NB4 (cell line): ENCODE measurements around the gene MMP2.

Source experiments
- DNase-seq: peaks from one replicate; pipeline ENCODE4 v3.0.0; 2010; ENCODE audit warnings: low read depth
- H3K4me3 ChIP-seq: one replicate; pipeline ENCODE4 v1.5.1; 2011; ENCODE audit warnings: mild to moderate bottlenecking, low read depth, low read length, moderate library complexity
- MYC ChIP-seq: IDR thresholded peaks from 2 replicates; pipeline ENCODE4 v1.6.1; 2011; ENCODE audit warnings: low read depth, low read length
- POLR2A ChIP-seq: IDR thresholded peaks from 2 replicates; pipeline ENCODE4 v1.6.1; 2011; ENCODE audit warnings: mild to moderate bottlenecking; ENCODE audit not compliant: insufficient read length; ENCODE audit errors: extremely low read depth
- TF ChIP-seq, protein P1 (sequence below): IDR thresholded peaks from one replicate; pipeline ENCODE4 v1.5.1; 2012; ENCODE audit warnings: low read depth, low read length
- TF ChIP-seq, protein P2 (sequence below): IDR thresholded peaks from 2 replicates; pipeline ENCODE4 v1.6.1; 2011; ENCODE audit warnings: low read depth, low read length

MMP2 gene

DNA sequence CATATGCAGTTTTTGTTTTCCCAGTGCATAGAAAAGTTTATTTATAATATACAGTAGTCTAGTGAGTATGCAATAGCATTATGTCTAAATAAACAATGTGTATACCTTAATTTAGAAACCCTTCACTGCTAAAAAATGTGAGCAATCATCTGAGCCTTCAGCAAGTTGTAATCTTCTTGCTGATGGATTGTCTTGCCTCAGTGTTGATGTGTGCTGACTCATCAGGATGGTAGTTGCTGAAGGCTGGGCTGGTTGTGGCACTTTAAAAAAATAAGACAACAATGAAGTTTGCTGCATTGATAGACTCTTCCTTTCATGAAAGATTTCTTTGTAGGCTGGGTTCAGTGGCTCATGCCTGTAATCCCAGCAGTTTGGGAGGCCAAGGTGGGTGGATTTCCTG, 73.6 kb downstream of the MMP2 start:
- no peak for DNase-seq
- TF ChIP-seq POLR2A (no peak), MYC (no peak)
- TF ChIP-seq, protein P1, sequence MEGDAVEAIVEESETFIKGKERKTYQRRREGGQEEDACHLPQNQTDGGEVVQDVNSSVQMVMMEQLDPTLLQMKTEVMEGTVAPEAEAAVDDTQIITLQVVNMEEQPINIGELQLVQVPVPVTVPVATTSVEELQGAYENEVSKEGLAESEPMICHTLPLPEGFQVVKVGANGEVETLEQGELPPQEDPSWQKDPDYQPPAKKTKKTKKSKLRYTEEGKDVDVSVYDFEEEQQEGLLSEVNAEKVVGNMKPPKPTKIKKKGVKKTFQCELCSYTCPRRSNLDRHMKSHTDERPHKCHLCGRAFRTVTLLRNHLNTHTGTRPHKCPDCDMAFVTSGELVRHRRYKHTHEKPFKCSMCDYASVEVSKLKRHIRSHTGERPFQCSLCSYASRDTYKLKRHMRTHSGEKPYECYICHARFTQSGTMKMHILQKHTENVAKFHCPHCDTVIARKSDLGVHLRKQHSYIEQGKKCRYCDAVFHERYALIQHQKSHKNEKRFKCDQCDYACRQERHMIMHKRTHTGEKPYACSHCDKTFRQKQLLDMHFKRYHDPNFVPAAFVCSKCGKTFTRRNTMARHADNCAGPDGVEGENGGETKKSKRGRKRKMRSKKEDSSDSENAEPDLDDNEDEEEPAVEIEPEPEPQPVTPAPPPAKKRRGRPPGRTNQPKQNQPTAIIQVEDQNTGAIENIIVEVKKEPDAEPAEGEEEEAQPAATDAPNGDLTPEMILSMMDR, result no peak
- TF ChIP-seq, protein P2, sequence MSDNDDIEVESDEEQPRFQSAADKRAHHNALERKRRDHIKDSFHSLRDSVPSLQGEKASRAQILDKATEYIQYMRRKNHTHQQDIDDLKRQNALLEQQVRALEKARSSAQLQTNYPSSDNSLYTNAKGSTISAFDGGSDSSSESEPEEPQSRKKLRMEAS, result no peak
- H3K4me3 ChIP-seq, result no peak overlapping the region

DNA sequence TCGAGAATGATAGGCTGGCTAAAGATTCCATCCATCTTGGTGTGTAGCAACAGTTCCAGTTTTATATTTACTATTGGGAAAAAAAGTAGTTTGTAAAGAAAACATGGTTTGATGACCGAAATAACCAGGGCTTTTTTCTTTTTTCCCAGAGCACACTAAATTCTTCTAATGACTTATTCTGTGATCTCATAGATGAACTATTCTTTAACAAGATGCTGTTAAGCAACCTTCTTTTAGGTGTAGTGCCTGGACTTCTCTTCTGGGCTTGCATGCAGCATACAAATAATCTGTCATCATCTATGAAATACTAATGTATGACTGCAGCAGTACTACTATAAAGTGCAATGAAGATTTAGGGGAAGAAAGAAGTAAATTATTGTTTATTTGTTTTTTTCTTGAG, 76.4 kb downstream of the MMP2 start:
- DNase-seq, result no peak
- TF ChIP-seq, protein P2, result no peak
- TF ChIP-seq POLR2A (no peak), MYC (no peak)
- TF ChIP-seq, protein P1, result no peak
- H3K4me3 ChIP-seq, result no peak overlapping the region
